ENCODE measurements around the gene SPAAR.

Gene SPAAR

DNA sequence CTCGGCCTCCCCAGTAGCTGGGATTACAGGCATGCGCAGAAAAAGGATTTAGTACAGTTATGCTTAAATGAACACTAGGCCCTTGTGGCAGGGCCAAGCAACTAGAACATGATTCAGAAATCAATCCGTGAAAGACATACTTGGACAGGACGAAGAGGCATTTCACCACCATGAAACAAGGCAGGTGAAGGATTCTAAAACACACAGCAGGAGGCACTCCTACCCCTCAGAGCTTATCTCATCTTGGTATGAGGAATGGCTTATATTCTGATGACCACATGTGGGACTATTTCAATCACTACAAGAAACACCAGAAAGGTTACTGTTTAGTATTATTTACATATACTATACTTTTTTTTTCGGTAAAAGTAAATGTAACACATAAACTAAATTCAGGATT is 33.0 kb downstream of the SPAAR start:
- in situ Hi-C loops (cut with HindIII; ENCODE audit: low pct_ligation_motif_present, low sequenced_read_pairs): no loop called here

DNA sequence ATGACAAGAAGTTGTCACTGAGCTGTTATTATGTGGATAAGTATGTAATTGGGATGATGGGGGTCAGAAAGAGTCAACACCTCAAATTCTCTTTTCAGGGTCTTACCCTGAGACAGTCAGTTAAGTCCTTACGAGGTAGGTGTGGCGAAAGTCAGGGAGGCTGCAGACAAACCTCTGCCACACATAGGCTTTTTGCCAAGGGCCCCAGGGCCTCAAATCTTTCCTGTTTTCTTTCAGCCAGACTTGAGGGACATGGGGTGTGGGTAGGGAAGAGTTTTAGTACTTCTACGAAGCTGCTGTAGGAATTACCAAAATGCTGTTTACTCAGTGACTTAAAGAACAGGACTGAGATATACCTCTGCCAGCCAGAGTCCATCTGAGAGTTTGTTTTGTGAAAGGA is 34.9 kb downstream of the SPAAR start:
- H3K27me3 ChIP-seq (replicated peaks): no peaks in the 10 kb centered on the region
- H3K36me3 ChIP-seq (replicated peaks): no peaks in the 10 kb centered on the region
- in situ Hi-C loops (cut with HindIII; ENCODE audit: low pct_ligation_motif_present, low sequenced_read_pairs): no loop called here
- TF ChIP-seq, protein P1, sequence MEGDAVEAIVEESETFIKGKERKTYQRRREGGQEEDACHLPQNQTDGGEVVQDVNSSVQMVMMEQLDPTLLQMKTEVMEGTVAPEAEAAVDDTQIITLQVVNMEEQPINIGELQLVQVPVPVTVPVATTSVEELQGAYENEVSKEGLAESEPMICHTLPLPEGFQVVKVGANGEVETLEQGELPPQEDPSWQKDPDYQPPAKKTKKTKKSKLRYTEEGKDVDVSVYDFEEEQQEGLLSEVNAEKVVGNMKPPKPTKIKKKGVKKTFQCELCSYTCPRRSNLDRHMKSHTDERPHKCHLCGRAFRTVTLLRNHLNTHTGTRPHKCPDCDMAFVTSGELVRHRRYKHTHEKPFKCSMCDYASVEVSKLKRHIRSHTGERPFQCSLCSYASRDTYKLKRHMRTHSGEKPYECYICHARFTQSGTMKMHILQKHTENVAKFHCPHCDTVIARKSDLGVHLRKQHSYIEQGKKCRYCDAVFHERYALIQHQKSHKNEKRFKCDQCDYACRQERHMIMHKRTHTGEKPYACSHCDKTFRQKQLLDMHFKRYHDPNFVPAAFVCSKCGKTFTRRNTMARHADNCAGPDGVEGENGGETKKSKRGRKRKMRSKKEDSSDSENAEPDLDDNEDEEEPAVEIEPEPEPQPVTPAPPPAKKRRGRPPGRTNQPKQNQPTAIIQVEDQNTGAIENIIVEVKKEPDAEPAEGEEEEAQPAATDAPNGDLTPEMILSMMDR (IDR thresholded peaks at IDR 0.05; ENCODE audit: low read depth, low read length, missing control alignments): no peak
- no peak for DNase-seq
- H3K27ac ChIP-seq: no peak overlapping the region
- H3K4me3 ChIP-seq (ENCODE audit: low read depth, low read length): no peak overlapping the region

More for the DNA sequence above, 33.0 kb downstream of the SPAAR start:
- Histone ChIP-seq H3K36me3 (replicated peaks) (no peaks in the 10 kb centered on the region), H3K27ac (no peak overlapping the region), H3K4me3 (ENCODE audit: low read depth, low read length) (no peak overlapping the region), H3K27me3 (replicated peaks) (no peaks in the 10 kb centered on the region)
- TF ChIP-seq, protein P1 (IDR thresholded peaks at IDR 0.05; ENCODE audit: low read depth, low read length, missing control alignments): no peak
- no peak for DNase-seq

DNA sequence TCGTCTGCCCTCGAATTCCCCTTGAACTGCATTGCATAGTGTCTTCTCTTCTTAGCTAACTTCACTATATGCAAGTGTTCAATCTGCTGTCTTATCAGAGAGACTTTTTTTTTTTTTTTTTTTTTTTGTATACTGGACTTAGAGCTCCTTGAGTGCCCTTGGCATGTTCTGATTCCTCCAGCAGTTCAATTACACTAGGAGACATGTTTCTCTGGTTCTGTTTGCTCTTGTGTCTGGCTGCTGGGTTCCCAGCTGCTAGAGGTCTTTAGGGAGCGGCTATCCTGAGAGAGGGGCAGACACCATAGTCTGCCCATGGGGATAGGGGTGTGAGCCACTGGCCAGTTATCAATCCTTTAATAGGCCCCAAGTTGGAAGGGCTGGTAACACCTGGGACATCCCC is 35.6 kb downstream of the SPAAR start:
- DNase-seq: no peak
- in situ Hi-C loops (cut with HindIII; ENCODE audit: low pct_ligation_motif_present, low sequenced_read_pairs): no loop called here

DNA sequence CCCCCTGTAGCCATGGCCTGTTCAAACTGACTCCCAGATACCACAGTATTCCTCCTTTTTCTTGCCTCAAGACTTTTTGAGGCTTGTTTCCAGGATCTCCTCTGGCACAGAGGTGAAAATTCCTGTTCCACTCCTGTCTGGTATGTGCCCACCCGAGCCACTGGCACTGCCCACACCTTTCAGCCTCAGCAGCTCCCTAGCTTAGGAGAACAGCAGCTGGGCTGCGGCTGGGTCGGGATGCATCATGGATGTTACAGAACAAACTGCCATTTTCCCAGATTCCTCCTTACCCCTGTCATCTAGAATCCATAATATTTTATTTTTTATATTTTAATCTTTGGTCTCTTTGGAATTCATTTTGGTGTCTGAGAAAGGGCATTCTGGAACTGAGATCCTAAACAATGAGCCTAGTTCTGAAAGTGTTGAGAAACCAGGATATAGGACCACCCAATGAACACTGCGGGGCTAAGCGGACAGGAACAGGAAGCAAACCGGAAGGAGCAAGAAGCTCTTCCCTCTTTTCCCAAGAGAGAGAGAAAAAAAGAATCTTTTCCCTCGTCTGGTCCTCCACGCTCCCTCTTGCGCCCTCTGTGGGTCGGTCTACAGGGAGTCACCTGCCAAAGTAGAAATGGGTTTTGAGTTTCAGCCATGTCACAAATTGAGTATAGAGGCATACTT is 36.2 kb downstream of the SPAAR start:
- TF ChIP-seq, protein P1 (IDR thresholded peaks at IDR 0.05; ENCODE audit: low read depth, low read length, missing control alignments): peak; percentile 98
- Histone ChIP-seq H3K36me3 (replicated peaks) (no peaks in the 10 kb centered on the region), H3K27ac (no peak overlapping the region), H3K4me3 (ENCODE audit: low read depth, low read length) (no peak overlapping the region), H3K27me3 (replicated peaks) (no peaks in the 10 kb centered on the region)
- peak; percentile 60 for DNase-seq
- in situ Hi-C loops (cut with HindIII; ENCODE audit: low pct_ligation_motif_present, low sequenced_read_pairs): no loop called here

More for the DNA sequence above, 35.6 kb downstream of the SPAAR start:
- H3K27ac ChIP-seq: no peak overlapping the region
- H3K27me3 ChIP-seq (replicated peaks): no peaks in the 10 kb centered on the region
- H3K4me3 ChIP-seq (ENCODE audit: low read depth, low read length): no peak overlapping the region
- TF ChIP-seq, protein P1 (IDR thresholded peaks at IDR 0.05; ENCODE audit: low read depth, low read length, missing control alignments): no peak
- H3K36me3 ChIP-seq (replicated peaks): no peaks in the 10 kb centered on the region

DNA sequence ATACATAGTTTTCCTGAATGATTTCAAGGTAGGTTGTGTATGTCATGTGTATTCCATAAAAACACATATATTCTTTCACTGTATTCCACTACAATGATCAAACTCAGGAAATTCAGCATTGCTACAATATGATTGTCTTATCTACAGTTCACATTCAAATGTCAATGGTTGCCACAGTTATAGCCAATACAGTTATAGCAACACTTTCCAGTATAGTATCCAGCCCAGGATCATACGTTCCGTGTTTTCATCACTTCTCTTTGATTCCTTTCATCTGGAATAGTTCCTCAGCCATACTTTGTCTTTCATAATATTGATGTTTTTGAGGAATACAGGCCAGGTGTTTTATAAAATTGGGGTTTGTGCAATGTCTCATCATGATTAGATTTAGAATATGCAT is 39.2 kb downstream of the SPAAR start:
- TF ChIP-seq, protein P1 (IDR thresholded peaks at IDR 0.05; ENCODE audit: low read depth, low read length, missing control alignments): no peak
- in situ Hi-C loops (cut with HindIII; ENCODE audit: low pct_ligation_motif_present, low sequenced_read_pairs): no loop called here
- DNase-seq: no peak

DNA sequence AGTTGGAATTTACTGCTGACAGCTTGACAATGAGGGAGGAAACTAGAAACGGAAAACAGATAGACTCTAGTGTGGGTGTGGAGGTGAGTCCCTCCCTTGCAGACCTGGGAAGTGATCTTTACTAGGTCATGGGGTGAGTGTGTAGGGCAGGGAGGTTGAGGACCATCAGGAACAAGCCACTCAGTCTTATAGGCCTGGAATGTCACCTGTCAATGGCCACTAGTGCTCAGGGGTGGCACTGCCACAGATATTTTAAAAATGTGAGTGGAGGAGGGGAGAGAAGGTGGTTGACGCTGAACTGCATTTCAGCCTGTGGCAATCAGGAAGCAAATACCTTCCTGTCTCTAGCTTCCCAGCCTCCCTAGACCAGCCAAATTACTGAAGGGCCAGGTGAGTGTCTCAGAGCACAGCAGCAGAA is 39.6 kb downstream of the SPAAR start:
- in situ Hi-C loops (cut with HindIII; ENCODE audit: low pct_ligation_motif_present, low sequenced_read_pairs): no loop called here
- DNase-seq: no peak
- Histone ChIP-seq H3K36me3 (replicated peaks) (no peaks in the 10 kb centered on the region), H3K4me3 (ENCODE audit: low read depth, low read length) (no peak overlapping the region), H3K27me3 (replicated peaks) (no peaks in the 10 kb centered on the region), H3K27ac (no peak overlapping the region)
- TF ChIP-seq, protein P1 (IDR thresholded peaks at IDR 0.05; ENCODE audit: low read depth, low read length, missing control alignments): no peak

More for the DNA sequence above, 39.2 kb downstream of the SPAAR start:
- Histone ChIP-seq H3K27ac (no peak overlapping the region), H3K4me3 (ENCODE audit: low read depth, low read length) (no peak overlapping the region), H3K27me3 (replicated peaks) (no peaks in the 10 kb centered on the region), H3K36me3 (replicated peaks) (no peaks in the 10 kb centered on the region)
